GM18507 (cell line): Measurements from ENCODE around the gene MYO1B.

Source experiments
- DNase-seq: peaks from one replicate; pipeline ENCODE4 v3.0.0; 2011; ENCODE audit warnings: low read depth; ENCODE audit not compliant: insufficient read length; ENCODE audit errors: extremely low spot score
- FAIRE-seq: peaks from 2 replicates; lab custom pipeline; 2011; peaks lifted over from hg19 to GRCh38; lab: Jason Lieb, UNC

Gene MYO1B

GRCh38 chr2:191474464-191474863, 229.3 kb downstream of the MYO1B start:
- no peak for FAIRE-seq
- no peak for DNase-seq
